Measurements from ENCODE around the gene RGL4. TPM values are rescaled to one million over a fixed set of nuclear protein-coding genes. Genes with fewer than 3 reads are reported as not detected.
A peak's percentile ranks its signal among the peaks of the same experiment; 100 is the strongest.

The RGL4 gene
- total RNA-seq, 2 experiments from 2014 or later = 24.6 to 24.8 TPM

GRCh38 chr22:23714596-23715578 is 24.1 kb downstream of the RGL4 start:
- intact Hi-C loops (cut with DNase I, micrococcal nuclease) = loop anchor here (5.0 to 10.0 kb wide), 5 partner anchors 52 to 840 kb away; partner anchors contain the start of genes SMARCB1 (in 2 of the 2), CHCHD10 (in 1 of the 2), DERL3 (in 1 of the 2) and GUCD1 (in 1 of the 2)
- peaks cover 27% of the 10 kb centered on the region for H3K4me1 ChIP-seq (ENCODE audit: insufficient read depth, low read length)
- H3K4me3 ChIP-seq (ENCODE audit: low read length) = no peak overlapping the region
- Mint-ChIP-seq H3K9me3 (no peaks in the 10 kb centered on the region), H3K4me3 (peak overlapping the region; percentile 72), H3K36me3 (ENCODE audit: low read depth) (peaks cover 37% of the 10 kb centered on the region), H3K27ac (peak overlapping the region; percentile 79), H3K4me1 (ENCODE audit: low read depth) (peaks cover 26% of the 10 kb centered on the region), H3K27me3 (no peaks in the 10 kb centered on the region)
- CTCF ChIA-PET = no interaction called here
- H3K27ac ChIP-seq (ENCODE audit: low read depth in 1 of 2, low read length in 2 of 2) = no peak overlapping the region
- H3K36me3 ChIP-seq (ENCODE audit: insufficient read depth, low read length) = peaks cover 49% of the 10 kb centered on the region
- no peaks in the 10 kb centered on the region for H3K27me3 ChIP-seq (ENCODE audit: control insufficient read depth in 1 of 2, insufficient read depth in 2 of 2, low read length in 2 of 2)
- no peak for DNase-seq
- H3K9me3 ChIP-seq (ENCODE audit: control insufficient read depth in 1 of 2, insufficient read depth in 1 of 2, low read length in 2 of 2) = no peaks in the 10 kb centered on the region
- ATAC-seq (ENCODE audit: poor library complexity) = no peak
- POLR2A ChIA-PET = interaction anchor here (5.7 kb wide), 1 partner anchor 19 kb away, joined by 74 read pairs; no protein-coding TSS in a partner anchor
- TF ChIP-seq, protein P1, sequence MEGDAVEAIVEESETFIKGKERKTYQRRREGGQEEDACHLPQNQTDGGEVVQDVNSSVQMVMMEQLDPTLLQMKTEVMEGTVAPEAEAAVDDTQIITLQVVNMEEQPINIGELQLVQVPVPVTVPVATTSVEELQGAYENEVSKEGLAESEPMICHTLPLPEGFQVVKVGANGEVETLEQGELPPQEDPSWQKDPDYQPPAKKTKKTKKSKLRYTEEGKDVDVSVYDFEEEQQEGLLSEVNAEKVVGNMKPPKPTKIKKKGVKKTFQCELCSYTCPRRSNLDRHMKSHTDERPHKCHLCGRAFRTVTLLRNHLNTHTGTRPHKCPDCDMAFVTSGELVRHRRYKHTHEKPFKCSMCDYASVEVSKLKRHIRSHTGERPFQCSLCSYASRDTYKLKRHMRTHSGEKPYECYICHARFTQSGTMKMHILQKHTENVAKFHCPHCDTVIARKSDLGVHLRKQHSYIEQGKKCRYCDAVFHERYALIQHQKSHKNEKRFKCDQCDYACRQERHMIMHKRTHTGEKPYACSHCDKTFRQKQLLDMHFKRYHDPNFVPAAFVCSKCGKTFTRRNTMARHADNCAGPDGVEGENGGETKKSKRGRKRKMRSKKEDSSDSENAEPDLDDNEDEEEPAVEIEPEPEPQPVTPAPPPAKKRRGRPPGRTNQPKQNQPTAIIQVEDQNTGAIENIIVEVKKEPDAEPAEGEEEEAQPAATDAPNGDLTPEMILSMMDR (IDR thresholded peaks at IDR 0.05) = no peak

GRCh38 chr22:23715806-23716375 is 25.1 kb downstream of the RGL4 start:
- Mint-ChIP-seq H3K27ac (peak overlapping the region; percentile 85), H3K36me3 (ENCODE audit: low read depth) (peaks cover 26% of the 10 kb centered on the region), H3K4me3 (peak overlapping the region; percentile 66), H3K27me3 (no peaks in the 10 kb centered on the region), H3K9me3 (no peaks in the 10 kb centered on the region), H3K4me1 (ENCODE audit: low read depth) (peaks cover 16% of the 10 kb centered on the region)
- no peaks in the 10 kb centered on the region for H3K27me3 ChIP-seq (ENCODE audit: control insufficient read depth in 1 of 2, insufficient read depth in 2 of 2, low read length in 2 of 2)
- H3K36me3 ChIP-seq (ENCODE audit: insufficient read depth, low read length) = peaks cover 39% of the 10 kb centered on the region
- TF ChIP-seq, protein P1 (IDR thresholded peaks at IDR 0.05) = no peak
- no peak overlapping the region for H3K27ac ChIP-seq (ENCODE audit: low read depth in 1 of 2, low read length in 2 of 2)
- CTCF ChIA-PET = interaction anchor here (1.8 kb wide), 1 partner anchor 133 kb away, joined by 6 read pairs; no protein-coding TSS in a partner anchor
- peak in 1 of 14 experiments; percentile 17 for DNase-seq
- no peaks in the 10 kb centered on the region for H3K9me3 ChIP-seq (ENCODE audit: control insufficient read depth in 1 of 2, insufficient read depth in 1 of 2, low read length in 2 of 2)
- POLR2A ChIA-PET = interaction anchor here (5.7 kb wide), 1 partner anchor 20 kb away, joined by 74 read pairs; no protein-coding TSS in a partner anchor
- peaks cover 27% of the 10 kb centered on the region for H3K4me1 ChIP-seq (ENCODE audit: insufficient read depth, low read length)
- intact Hi-C loops (cut with DNase I, micrococcal nuclease) = loop anchor here (5.0 to 10.0 kb wide), 5 partner anchors 51 to 839 kb away; partner anchors contain the start of genes SMARCB1 (in 2 of the 2), CHCHD10 (in 1 of the 2), DERL3 (in 1 of the 2) and GUCD1 (in 1 of the 2)
- ATAC-seq (ENCODE audit: poor library complexity) = no peak
- H3K4me3 ChIP-seq (ENCODE audit: low read length) = peak overlapping the region; percentile 93
